Activated T-helper 9 cell treated with anti-CD3 and anti-CD28 coated beads, Interleukin-2, amount 50 U/mL, for 16 hours (primary cell): ENCODE measurements around the gene DOCK1.

Experiments used
- DNase-seq: peaks from one replicate; pipeline ENCODE4 v3.0.0-alpha.2; 2020; ENCODE audit warnings: low read depth

DOCK1 gene

DNA sequence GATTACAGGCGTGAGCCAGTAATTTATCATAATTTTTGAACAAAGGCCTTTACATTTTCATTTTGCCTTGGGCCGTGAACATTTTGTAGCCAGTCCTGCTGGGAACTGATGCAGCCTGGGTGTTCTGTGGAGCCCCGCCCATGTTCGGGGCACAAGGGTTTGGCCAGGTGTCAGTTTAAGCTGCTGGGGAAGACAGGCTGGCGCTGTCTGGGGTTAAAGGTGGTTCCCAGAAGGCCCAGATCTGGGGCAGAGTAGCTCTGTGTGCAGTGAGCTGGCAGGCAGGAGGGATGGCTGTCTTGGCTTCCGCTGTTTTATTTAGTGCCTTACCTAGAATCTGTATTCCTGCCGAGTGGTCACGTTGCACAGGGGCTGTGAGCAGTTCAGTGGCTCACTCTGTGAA, 50.2 kb downstream of the DOCK1 start:
- no peak for DNase-seq

DNA sequence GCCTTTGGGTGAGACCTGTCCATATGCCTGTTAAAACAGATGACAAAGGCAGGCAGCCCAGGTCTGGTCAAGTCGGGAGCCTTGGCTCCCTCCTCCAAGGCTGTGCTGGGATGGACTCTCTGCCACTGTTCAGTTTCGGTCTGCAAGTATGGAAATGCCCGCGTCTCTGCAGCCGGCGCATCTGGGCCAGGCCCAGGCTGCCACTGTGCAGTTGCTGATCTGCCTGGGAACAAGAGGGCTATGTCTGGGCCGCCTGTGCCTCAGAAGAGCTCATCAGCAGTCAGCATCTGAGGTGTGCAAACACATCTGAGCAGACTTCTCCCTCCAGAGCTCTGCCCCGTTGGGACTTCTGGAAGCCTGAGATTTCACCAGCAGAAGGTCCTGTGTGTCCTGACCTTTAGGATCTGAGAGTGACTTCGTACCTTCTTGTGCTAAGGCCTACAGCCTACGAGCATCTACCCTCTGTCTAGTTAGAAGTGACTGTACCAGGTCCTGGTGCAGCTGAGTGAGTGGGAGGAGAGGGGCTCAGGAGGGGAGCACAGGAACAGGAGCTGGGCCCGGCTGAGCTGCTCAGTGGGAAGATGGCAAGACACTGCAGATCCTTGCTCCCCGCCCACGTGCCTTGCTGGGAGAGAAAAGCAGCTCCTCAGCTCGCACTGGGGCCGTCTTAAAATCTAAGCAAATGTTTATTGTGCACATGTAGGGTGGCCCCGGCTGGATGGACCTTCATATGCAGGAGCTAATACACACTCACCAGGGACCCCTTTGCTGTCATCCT, 50.9 kb downstream of the DOCK1 start:
- no peak for DNase-seq

DNA sequence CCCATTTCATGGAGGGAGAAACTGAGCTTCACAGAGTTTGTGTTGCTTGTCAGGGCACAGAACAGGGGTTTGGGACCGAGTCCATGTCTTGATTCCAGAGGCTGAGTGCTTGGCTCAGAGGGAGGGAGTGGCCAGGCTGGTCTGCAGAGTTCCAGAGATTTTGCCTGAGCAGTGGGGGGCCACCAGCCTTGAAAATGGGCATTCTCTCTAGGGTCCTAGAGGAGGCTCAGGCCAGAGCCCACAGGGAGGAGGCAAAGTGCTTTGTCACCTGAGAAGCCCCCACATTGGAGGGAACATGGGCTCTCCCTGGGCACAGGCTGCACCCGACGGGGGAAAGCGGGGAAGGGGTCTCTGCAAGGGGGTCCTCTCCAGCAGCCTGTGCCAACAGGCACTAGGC, 51.5 kb downstream of the DOCK1 start:
- no peak for DNase-seq

DNA sequence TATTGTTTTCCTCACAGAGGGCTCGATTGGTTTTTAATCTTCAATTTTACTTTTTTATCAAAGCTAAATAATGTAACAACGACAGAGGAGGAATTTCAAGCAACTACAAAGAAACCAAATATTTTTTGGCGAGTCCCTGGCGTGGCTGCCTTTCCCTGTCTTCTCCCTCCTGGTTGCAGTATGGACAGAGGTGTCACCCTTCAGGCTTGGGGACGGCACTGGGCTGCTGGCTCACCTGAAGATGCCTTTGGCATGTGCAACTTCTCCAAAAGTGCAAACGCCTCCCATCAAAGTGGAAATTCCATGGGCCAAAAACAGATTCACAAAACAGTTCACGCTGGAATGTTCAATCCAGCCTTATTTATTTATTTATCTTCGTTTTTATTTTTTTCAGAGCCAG, 51.9 kb downstream of the DOCK1 start:
- no peak for DNase-seq

DNA sequence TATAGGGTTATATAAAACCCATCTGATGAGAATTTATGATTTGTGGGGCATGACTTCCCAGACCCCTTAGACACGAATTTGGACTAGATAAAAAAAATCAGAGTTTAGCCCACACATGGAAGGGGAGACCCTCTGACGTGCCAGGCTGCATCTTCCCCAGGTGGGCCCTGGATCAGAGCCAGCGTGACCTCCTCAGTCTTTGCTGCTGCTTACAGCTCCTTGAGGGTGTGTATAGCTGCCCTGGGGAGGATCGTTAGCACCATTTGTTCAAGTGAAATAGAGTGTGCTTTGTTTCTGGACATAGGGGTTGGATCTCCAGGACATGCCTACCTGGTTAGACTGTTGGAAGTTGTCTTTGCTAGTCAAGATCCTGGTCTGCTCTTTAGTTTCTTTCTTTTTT, 54.2 kb downstream of the DOCK1 start:
- DNase-seq = no peak

DNA sequence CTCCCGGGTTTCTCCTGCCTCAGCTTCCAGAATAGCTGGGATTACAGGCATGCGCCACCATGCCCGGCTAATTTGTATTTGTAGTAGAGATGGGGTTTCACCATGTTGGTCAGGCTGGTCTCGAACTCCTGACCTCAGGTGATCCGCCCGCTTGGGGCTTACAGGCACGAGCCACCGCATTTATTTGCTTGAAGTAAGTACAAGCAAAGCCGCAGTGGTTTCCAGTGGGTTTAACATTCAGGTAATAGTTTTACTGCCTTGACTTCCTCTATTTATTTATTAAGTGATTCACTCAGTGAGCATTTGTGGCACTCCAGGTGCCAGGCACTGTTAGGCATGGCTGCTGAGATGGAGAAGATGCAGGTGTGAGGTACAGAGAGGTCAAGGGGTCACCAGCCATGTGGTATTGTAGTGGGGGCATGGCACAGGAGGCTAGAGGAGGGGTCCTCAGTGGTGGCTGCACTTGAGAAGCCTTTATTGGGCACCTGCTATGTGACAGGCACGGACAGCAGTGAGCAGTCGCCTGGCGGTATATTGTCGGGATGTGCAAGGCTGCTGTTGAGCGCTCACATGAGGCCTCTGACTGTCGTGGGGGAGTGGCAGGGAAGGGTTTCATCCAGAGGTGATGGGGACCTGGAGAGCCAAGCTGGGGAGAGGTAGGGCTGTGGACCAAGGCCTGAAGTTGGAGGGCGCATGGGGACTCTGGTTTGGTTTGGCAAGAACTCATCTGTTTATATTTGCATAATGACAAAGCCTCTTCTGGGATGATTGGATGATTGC, 54.9 kb downstream of the DOCK1 start:
- no peak for DNase-seq

DNA sequence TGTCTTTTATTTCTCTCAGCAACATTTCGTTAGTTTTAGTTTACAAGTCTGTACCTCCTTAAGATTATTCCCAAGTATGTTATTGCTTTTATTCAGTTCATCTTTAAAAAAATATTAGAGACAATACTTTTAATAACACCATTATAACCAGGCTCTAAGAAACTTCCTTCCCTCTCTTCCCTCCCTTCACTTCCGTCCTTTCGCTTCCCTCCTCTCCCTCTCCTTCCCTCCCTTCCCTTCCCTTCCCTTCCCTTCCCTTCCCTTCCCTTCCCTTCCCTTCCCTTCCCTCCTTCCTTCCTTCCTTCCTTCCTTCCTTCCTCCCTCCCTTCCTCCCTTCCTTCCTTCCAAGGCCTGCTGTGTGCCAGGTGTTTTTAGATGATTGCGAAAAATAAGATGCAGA, 58.1 kb downstream of the DOCK1 start:
- no peak for DNase-seq

DNA sequence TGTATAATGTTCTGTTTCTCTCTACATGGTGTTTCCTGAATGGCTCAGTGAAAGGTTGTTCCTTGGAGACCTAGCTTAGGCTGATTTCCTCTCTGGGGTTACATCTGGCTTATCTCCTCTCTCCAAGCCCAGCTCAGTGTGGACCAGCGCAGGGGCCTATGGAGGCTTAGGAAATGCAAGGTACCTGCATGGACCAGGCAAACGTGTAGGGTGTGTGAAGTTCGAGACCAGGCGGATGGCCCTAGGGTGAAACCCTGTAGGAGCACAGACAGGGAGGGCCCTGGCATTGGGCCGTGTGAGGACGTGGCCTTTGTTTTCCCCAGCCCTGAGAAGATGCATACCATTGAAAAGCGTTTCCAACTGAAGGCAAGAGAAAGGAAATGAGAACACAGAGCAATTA, 59.0 kb downstream of the DOCK1 start:
- no peak for DNase-seq

DNA sequence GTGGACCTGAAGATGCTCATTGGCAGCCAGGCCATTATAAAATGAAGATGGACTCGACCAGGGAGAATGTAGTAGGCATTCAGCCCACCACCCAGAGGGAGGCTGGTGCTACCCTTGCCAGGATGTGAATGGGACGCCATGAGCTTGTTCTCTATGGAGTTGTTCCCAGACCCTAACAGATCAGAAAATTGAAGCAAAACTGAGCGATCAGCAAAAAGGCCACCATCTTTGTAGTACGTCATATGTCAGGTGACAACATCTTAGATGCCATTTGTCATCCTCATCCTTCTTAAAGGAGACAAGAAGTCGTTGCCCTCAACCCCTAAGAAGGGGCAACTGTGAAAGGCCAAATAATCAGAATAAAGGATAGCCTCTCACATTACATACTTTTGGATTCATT, 61.7 kb downstream of the DOCK1 start:
- no peak for DNase-seq

DNA sequence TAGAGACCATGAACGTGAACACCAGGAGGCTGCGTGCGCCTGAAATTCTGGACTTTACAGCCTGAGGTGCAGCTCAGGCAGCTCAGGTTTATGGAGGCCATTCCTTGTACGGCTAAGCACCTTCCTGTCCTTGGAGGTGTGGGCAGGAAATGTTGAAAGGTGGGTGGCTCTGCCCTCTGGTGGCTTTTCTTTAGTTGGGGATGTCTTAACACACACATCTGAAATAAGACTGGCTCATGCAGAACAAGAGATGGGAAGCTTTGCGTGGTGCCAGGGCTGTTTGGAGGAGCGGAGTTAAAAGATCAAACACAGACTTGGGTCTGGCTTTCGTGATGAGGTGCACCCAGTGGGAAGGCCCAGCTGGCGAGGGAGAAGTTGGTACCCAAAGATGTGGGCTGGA, 64.1 kb downstream of the DOCK1 start:
- DNase-seq = no peak

DNA sequence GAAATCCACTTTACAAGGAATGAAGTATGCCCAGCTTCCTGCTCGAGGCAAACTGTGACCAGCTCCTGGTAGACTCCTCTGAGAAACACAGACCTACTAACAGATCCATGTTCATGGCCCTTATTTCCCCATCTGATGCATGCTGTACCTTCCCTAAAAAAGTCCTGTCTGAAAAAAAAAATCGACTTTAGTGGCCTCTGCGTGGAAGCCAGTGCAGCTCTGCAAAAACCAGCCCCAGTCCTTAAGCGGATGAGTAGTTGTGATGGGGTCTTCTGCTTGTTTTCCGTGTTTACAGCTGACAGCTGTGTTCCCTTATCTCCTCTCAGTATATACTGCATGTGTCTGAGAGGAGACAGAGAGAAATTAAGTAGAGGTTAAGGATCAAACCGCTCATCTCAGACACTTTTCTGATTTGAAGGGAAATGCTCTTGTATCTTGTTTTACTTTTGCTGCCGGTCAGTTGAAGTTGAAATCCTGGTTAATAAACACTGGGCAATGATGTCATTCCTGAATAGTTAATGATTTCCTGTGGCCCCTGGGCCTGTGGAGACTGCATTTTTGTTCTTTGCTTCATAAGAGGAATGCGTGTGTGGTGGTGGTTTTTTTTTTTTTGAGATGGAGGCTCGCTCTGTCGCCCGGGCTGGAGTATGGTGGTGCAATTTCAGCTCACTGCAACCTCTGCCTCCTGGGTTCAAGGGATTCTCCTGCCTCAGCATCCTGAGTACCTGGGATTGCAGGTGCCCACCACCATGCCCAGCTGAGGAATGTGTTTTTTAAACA, 67.6 kb downstream of the DOCK1 start:
- DNase-seq = no peak

DNA sequence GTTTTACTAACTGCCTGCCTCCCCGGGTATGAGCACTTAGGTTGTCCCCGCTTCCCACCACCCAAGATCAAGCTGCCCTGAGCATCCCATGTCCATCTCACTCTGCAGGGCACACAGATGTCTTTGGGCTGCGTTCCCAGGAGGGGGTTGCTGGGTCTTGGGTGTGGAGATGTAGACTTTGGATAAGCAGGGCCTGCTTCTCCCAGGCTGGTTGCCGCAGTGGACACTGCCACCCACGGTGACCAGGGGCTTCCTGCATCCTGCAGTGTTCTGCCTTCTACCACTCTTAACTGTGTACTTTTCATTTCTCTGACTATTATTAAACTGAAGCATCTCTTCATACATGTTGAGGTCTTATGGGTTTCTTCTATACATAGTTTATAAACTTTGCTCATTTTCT, 70.0 kb downstream of the DOCK1 start:
- no peak for DNase-seq

DNA sequence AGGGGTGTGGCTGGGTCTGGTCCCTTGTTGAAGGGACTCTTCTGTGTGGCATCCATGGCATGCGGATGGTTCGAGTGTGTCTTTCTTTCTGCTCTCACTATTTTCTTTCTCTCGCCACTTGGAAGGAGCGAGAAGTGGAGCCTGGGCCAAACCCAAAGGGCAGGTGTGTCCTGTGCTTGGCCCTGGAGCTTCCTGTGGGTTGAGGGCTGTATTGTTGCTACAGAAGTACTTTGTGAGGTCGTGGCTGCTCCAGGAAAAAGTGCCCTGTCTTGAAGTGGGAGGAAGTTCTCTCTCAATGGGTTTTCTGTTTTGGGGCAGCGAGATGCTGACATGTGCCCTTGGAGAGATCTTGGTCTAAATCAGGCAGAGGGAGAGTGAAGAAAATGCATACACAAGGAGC, 72.0 kb downstream of the DOCK1 start:
- no peak for DNase-seq

DNA sequence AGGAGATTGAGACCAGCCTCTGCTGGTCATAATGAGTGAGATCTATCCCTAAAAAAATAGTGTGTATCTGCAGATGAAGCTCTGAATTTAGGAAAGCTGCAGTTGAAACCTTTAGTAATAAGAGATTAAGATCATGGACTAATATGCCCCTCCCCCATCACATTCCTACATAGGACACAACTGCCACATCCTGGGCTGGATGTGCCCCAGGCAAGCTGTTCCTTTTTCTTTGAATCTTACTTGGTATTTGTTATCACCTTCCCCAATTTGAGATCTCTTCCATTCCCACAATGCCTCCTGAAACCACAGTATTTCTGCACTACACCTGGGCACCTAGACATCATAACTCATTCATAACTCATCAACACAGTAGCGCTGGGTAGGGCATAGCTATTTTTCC, 74.1 kb downstream of the DOCK1 start:
- DNase-seq = no peak

DNA sequence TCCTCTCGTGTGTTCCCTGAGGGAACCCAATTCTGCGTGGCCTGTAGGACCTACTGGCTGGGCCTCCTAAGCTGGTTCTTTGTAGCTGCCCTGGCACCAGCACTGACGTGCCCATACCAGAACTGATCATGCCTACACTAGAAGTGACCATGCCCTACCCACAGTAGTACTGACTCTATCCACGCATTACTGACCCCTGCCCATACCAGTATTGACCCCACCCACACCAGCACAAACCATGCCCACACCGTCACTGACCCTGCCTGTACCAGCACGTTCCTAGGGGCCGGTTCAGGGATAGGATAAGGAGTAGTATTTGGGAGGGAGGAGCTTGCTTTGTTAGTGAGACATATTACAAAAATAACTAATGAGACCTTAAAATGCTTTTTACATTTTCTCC, 88.0 kb downstream of the DOCK1 start:
- DNase-seq = no peak

DNA sequence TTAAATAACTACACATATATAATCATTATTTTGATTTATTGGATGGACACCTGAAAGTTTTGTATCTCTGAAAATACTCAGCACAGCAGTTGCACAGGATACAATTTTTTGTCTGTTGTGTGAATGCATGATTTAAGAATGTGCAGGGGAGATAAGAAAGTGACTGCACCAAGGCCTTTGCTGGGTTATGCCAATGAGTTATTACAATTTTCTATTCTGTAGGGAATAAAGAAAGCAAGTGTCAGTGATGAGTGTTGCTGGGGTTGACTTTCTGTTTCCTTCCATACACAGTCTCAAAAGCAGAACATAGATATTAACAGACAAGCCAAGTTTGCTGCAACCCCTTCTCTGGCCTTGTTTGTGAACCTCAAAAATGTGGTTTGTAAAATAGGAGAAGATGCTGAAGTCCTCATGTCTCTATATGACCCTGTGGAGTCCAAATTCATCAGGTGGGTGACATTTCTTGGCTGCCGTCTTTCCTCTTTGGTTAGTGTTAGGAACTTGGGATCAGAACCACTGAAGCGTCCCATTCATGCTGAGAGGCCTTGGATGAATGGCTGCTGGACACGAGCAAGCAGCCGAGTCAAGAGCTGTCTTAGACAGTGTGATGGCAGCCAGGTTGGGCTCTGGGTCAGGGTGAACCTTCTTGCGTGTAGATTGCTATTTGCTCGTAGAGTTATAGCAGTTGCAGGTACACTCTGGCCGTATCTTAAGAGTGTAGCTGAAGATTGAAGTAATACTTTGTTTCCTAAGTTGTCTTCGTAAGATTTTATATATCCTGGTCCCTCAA, 92.8 kb downstream of the DOCK1 start:
- no peak for DNase-seq

DNA sequence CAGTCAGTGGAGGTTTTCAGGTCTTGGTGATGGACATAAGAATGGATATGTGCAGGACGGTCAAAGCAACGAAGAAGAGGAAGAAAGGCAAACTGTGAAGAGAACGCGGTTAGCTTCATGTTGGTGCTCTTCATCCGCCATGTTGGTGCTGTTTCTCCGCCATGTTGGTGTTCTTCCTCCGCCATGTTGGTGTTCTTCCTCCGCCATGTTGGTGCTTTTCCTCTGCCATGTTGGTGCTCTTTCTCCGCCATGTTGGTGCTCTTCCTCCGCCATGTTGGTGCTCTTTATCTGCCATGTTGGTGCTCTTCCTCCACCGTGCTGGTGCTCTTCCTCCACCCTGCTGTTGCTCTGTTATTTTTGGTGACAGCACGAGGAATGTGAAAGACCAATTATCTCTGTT, 95.4 kb downstream of the DOCK1 start:
- DNase-seq = no peak

DNA sequence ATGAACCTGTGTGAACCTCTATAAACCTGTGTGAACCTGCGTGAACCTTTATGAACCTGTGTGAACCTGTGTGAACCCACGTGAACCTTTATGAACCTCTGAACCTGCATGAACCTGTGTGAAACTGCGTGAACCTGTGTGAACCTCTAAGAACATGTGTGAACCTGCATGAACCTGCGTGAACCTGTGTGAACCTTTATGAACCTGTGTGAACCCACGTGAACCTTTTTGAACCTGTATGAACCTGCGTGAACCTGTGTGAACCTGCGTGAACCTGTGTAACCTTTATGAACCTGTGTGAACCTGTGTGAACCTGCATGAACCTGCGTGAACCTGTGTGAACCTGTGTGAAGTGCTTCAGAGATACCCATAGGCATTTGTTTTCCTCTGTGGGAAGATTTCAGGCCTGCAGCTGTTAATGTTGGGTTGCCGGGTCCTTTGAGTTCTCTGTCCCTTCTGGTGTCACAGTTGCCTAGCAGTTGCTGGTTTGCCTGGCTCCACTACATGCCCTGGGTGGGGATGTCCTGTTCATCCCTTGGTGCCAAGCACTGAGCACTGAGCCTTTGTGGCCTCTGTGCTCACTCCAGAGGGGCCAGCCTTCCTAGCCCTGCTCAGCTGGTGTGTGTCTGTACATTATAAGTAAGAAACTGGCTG, 97.9 kb downstream of the DOCK1 start:
- DNase-seq = no peak

DNA sequence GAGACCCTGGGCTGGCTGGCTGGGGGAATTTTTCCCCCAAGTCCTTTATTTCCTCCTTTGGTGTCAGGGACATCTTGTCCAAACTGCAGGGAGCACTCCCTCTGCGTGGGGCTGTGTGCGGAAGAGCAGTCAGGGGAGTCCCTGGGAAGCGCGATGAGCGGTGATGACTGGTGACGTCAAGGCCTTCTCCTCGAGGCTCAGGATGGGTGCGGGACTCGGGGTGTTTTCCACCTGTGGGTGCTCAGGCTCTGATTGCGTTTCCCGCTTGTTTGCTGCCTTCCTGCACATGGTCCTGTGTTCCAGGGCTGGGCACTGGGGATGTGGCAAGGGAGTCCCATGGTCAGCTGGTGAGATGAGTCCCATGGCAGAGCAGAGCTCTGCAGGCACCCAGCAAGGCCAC, 101.2 kb downstream of the DOCK1 start:
- no peak for DNase-seq

DNA sequence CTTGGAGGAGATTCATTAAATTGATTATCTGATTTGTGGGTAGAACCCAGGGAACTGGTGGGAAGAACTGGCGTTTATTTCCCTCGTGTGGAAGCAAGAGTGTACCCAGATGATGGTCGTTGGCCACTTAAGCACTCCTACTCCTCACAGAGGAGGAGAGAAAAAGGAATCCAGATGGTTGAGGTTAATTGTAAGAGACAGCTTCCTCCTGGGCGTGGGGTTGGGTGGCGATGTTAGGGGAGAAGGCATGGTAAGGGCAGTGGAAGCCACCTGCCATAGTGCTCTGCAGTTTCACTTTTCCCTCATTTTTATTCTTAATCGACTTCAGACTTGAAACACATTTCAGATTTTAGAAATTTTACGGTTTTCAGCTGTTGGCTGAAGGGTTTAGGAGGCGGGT, 104.1 kb downstream of the DOCK1 start:
- no peak for DNase-seq

DNA sequence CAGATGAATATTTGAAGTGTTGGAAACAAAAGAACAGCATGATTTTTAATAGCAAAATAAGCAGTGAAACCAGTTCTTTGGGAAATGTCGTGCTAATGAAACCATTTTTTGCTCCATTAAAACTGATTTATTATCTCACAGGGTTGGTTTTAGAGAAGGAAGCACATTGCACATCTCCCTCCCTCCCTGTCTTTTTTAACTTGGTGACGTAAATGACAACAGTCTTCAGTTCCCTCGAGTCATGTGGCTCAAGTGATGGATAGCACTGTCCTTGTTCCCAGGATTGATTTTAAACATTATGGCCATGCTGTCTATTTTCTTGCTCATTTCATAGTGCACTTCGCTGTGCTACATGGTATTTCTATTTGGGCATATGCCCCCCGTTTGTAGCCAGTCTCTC, 105.9 kb downstream of the DOCK1 start:
- no peak for DNase-seq
